ENCODE data around the gene ZNF594. TPM values are rescaled to one million over a fixed set of nuclear protein-coding genes. Genes with fewer than 3 reads are reported as not detected.
"Not testable (repeated sequence)": the region's sequence is repeated elsewhere in the genome, so short reads cannot be mapped to it uniquely, and the experiment has no call there.

The ZNF594 gene
- total and polyA plus RNA-seq, 7 donors: 1.1 to 6.6 (median 3.1) TPM

DNA sequence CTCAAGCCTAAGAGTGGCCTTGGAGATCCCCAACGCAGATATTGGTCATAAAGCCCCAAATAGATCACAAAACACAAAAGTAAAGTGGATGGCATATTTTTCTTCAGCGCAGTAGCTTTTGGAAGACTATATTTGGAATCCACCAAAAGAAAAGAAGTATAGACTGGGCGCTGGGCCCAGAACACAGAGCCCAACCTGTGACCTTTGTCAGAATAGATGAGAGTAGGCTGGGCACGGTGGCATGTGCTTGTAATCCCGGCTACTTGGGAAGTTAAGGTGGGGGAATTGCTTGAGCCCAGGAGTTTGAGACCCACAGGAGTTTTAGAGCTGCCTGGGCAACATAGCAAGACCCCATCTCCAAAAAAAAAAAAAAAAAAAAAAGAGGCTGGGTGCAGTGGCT is 28.4 kb upstream of the ZNF594 start:
- intact Hi-C loops (cut with DNase I): no loop called here
- DNase-seq: no peak
- no peak overlapping the region for H3K4me3 ChIP-seq
- WGBS, 3 donors: 69 to 93% (median 78%) methylated on average over 5 of the region's 5 CpGs
- H3K36me3 ChIP-seq (ENCODE audit: insufficient read depth in 1 of 2, low read depth in 1 of 2): peaks cover 7 to 45% of the 10 kb centered on the region in 2 donors
- H3K9me3 ChIP-seq: no peaks in the 10 kb centered on the region
- no peaks in the 10 kb centered on the region for H3K27me3 ChIP-seq (ENCODE audit: insufficient read depth in 3 of 3, low read length in 2 of 3)
- TF ChIP-seq, protein P1, sequence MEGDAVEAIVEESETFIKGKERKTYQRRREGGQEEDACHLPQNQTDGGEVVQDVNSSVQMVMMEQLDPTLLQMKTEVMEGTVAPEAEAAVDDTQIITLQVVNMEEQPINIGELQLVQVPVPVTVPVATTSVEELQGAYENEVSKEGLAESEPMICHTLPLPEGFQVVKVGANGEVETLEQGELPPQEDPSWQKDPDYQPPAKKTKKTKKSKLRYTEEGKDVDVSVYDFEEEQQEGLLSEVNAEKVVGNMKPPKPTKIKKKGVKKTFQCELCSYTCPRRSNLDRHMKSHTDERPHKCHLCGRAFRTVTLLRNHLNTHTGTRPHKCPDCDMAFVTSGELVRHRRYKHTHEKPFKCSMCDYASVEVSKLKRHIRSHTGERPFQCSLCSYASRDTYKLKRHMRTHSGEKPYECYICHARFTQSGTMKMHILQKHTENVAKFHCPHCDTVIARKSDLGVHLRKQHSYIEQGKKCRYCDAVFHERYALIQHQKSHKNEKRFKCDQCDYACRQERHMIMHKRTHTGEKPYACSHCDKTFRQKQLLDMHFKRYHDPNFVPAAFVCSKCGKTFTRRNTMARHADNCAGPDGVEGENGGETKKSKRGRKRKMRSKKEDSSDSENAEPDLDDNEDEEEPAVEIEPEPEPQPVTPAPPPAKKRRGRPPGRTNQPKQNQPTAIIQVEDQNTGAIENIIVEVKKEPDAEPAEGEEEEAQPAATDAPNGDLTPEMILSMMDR (IDR thresholded peaks at IDR 0.05): no peak
- ATAC-seq: no peak
- no peaks in the 10 kb centered on the region for H3K4me1 ChIP-seq
- no peak overlapping the region for H3K27ac ChIP-seq

DNA sequence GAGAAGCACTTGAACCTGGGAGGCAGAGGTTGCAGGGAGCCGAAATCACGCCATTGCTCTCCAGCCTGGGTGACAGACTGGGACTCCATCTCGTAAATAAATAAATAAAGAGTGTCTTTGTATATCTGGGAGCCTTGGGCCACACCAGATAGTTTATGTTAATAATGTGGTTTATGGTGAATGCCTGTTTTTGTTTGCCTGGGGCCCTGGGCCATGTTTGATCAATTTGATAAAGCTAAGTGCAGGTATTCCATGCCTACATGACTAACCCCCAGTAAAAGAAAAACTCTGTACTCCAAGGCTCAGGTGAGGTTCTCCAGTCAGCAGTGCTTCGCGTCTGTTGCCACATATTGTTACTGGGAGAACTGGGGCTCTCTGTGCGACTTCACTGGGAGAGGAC is 27.9 kb upstream of the ZNF594 start:
- TF ChIP-seq, protein P1 (IDR thresholded peaks at IDR 0.05): no peak
- Histone ChIP-seq H3K4me1 (no peaks in the 10 kb centered on the region), H3K27me3 (ENCODE audit: insufficient read depth in 3 of 3, low read length in 2 of 3) (no peaks in the 10 kb centered on the region), H3K9me3 (no peaks in the 10 kb centered on the region), H3K36me3 (ENCODE audit: insufficient read depth in 1 of 2, low read depth in 1 of 2) (peaks cover 7 to 45% of the 10 kb centered on the region in 2 donors), H3K4me3 (no peak overlapping the region), H3K27ac (no peak overlapping the region)
- no peak for DNase-seq
- ATAC-seq: no peak
- intact Hi-C loops (cut with DNase I): no loop called here
- 93 to 97% (median 94%) methylated on average over 6 of the region's 6 CpGs for WGBS, 3 donors

DNA sequence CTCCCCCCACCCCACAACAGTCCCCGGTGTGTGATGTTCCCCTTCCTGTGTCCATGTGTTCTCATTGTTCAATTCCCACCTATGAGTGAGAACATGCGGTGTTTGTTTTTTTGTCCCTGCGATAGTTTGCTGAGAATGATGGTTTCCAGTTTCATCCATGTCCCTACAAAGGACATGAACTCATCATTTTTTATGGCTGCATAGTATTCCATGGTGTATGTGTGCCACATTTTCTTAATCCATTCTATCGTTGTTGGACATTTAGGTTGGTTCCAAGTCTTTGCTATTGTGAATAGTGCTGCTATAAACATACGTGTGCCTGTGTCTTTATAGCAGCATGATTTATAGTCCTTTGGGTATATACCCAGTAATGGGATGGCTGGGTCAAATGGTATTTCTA is 25.9 kb upstream of the ZNF594 start:
- ATAC-seq; intact Hi-C loops (cut with DNase I): not testable (repeated sequence)

DNA sequence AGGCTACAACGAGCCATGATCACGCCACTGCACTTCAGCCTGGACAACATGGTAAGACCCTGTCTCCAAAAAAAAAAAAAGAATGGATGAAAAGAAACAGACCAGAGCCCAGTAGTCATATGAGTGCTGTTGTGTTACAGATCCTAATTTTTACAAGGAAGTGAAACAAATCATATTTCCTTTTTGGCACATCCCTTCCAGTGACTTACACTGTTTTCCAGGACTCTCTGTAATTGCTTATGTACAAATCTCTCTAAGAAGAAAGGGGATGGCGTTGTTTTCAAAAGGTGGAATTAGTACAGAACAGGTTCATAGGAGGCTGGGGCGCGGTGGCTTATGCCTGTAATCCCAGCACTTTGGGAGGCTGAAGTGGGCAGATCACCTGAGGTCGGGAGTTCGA is 19.8 kb upstream of the ZNF594 start:
- Histone ChIP-seq H3K4me3 (no peak overlapping the region), H3K36me3 (ENCODE audit: insufficient read depth in 1 of 2, low read depth in 1 of 2) (peaks cover 5 to 34% of the 10 kb centered on the region in 2 donors), H3K27me3 (ENCODE audit: insufficient read depth in 3 of 3, low read length in 2 of 3) (no peaks in the 10 kb centered on the region), H3K4me1 (no peaks in the 10 kb centered on the region), H3K9me3 (no peaks in the 10 kb centered on the region), H3K27ac (no peak overlapping the region)
- TF ChIP-seq, protein P1 (IDR thresholded peaks at IDR 0.05): no peak
- ATAC-seq (no peak), DNase-seq (no peak)
- intact Hi-C loops (cut with DNase I): no loop called here
- WGBS, 3 donors: 92 to 94% (median 92%) methylated on average over 7 of the region's 7 CpGs

More for the DNA sequence above, 25.9 kb upstream of the ZNF594 start:
- H3K4me1 ChIP-seq; H3K27ac ChIP-seq; H3K27me3 ChIP-seq (ENCODE audit: insufficient read depth in 3 of 3, low read length in 2 of 3); H3K9me3 ChIP-seq; H3K4me3 ChIP-seq; DNase-seq: not testable (repeated sequence)
- 86 to 100% (median 95%) methylated on average over 3 to 4 of the region's 5 CpGs for WGBS, 3 donors
- peaks cover 7 to 38% of the 10 kb centered on the region in 2 donors for H3K36me3 ChIP-seq (ENCODE audit: insufficient read depth in 1 of 2, low read depth in 1 of 2)

DNA sequence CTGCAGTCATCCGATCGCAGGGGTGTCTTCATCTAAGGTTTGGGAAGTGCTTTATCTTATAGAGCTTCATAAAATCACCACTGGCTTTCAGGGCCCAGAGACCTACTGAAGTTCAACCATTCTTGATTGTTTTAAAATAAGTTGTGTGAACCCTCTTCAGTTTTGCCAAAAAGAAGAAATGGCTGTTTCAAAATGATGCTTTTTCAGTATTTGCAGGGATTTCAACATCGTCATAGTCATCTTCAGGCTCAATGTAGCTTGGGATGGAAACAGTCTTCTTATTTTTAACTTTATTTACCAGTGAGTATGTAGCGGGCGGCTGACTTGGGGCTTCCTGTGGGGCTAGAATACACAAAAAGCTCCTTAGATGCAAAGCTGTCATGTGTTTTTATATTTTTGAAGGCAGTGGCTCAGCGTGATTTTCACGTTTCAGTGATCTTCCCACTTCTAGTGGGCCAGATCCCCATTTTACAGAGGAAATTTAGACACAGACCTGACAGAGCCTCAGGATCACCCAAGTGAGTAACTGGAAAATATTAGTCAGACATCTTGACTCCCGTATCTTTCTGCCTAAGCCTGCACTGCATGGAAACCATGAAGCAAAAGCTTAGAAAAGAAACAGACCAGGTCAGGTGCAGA is 19.1 kb upstream of the ZNF594 start:
- WGBS, 3 donors: 92 to 94% (median 93%) methylated on average over 8 of the region's 8 CpGs
- no peak overlapping the region for H3K4me3 ChIP-seq
- no peaks in the 10 kb centered on the region for H3K4me1 ChIP-seq
- ATAC-seq (no peak), DNase-seq (no peak)
- TF ChIP-seq, protein P1 (IDR thresholded peaks at IDR 0.05): no peak
- no peak overlapping the region for H3K27ac ChIP-seq
- H3K27me3 ChIP-seq (ENCODE audit: insufficient read depth in 3 of 3, low read length in 2 of 3): no peaks in the 10 kb centered on the region
- H3K36me3 ChIP-seq (ENCODE audit: insufficient read depth in 1 of 2, low read depth in 1 of 2): peaks cover 4 to 27% of the 10 kb centered on the region in 2 donors
- intact Hi-C loops (cut with DNase I): no loop called here
- H3K9me3 ChIP-seq: no peaks in the 10 kb centered on the region

Measured in psoas muscle (tissue), 8 donors.